ENCODE results near the gene PGD.

PGD gene

GRCh38 chr1:10398734-10399443 lies at the start of gene PGD:
TSS of gene PGD (plus strand) at chr1:10399064. CDS start at chr1:10399118, 54 bp downstream.
- TF ChIP-seq, protein P1, sequence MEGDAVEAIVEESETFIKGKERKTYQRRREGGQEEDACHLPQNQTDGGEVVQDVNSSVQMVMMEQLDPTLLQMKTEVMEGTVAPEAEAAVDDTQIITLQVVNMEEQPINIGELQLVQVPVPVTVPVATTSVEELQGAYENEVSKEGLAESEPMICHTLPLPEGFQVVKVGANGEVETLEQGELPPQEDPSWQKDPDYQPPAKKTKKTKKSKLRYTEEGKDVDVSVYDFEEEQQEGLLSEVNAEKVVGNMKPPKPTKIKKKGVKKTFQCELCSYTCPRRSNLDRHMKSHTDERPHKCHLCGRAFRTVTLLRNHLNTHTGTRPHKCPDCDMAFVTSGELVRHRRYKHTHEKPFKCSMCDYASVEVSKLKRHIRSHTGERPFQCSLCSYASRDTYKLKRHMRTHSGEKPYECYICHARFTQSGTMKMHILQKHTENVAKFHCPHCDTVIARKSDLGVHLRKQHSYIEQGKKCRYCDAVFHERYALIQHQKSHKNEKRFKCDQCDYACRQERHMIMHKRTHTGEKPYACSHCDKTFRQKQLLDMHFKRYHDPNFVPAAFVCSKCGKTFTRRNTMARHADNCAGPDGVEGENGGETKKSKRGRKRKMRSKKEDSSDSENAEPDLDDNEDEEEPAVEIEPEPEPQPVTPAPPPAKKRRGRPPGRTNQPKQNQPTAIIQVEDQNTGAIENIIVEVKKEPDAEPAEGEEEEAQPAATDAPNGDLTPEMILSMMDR (IDR thresholded peaks at IDR 0.05; ENCODE audit: low read depth, low read length), result peak; percentile 17; the same call in 1 of the 2 replicates
- H3K27me3 ChIP-seq (ENCODE audit: insufficient read depth, low read depth, severe bottlenecking), result no peaks in the 10 kb centered on the region
- peak within 1 kb of the TSS; percentile 80 for H3K4me3 ChIP-seq (ENCODE audit: low read depth, low read length)
- DNase-seq, result peak; percentile 99
- H3K9me3 ChIP-seq (ENCODE audit: severe bottlenecking), result peaks cover 2% of the 10 kb centered on the region
- H3K36me3 ChIP-seq, result peaks cover 48% of the 10 kb centered on the region
- H3K27ac ChIP-seq, result peak within 1 kb of the TSS; percentile 96

DNA sequence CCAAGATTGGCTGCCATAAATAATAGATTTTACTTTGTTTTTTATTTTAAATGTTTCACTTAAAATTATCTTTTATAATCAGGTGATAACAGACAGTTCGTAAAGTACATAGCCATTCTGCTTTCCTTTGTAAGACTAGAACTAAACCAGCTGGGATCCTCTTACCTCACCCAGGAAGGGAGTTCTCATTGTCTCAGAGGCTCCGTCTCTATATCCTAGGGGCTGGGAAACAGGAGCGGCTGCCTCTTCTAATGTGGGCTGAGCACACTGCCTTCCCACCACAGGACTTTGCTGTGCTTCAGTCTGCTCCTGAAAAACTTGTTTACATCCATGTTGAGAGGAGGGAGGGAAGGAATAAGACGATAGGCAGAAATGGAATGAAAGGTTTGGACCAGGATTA lies 45.6 kb upstream of the PGD start:
- Histone ChIP-seq H3K36me3 (peaks cover 58% of the 10 kb centered on the region), H3K27me3 (ENCODE audit: insufficient read depth, low read depth, severe bottlenecking) (no peaks in the 10 kb centered on the region), H3K9me3 (ENCODE audit: severe bottlenecking) (no peaks in the 10 kb centered on the region), H3K4me3 (ENCODE audit: low read depth, low read length) (no peak overlapping the region), H3K27ac (no peak overlapping the region)
- no peak for DNase-seq
- TF ChIP-seq, protein P1 (IDR thresholded peaks at IDR 0.05; ENCODE audit: low read depth, low read length), result no peak

- Histone ChIP-seq H3K4me3 (ENCODE audit: low read depth, low read length) (no peak overlapping the region), H3K36me3 (peaks cover 54% of the 10 kb centered on the region), H3K9me3 (ENCODE audit: severe bottlenecking) (no peaks in the 10 kb centered on the region), H3K27me3 (ENCODE audit: insufficient read depth, low read depth, severe bottlenecking) (no peaks in the 10 kb centered on the region), H3K27ac (no peak overlapping the region)
- TF ChIP-seq, protein P1 (IDR thresholded peaks at IDR 0.05; ENCODE audit: low read depth, low read length), result no peak
- no peak for DNase-seq
Observed at GRCh38 chr1:10353693-10354092, 45.2 kb upstream of the PGD start.

- TF ChIP-seq, protein P1 (IDR thresholded peaks at IDR 0.05; ENCODE audit: low read depth, low read length), result no peak
- Histone ChIP-seq H3K27ac (no peak overlapping the region), H3K36me3 (peaks cover 54% of the 10 kb centered on the region), H3K9me3 (ENCODE audit: severe bottlenecking) (no peaks in the 10 kb centered on the region), H3K27me3 (ENCODE audit: insufficient read depth, low read depth, severe bottlenecking) (no peaks in the 10 kb centered on the region), H3K4me3 (ENCODE audit: low read depth, low read length) (no peak overlapping the region)
- DNase-seq, result no peak
Observed at GRCh38 chr1:10360045-10360444, 38.8 kb upstream of the PGD start.

DNA sequence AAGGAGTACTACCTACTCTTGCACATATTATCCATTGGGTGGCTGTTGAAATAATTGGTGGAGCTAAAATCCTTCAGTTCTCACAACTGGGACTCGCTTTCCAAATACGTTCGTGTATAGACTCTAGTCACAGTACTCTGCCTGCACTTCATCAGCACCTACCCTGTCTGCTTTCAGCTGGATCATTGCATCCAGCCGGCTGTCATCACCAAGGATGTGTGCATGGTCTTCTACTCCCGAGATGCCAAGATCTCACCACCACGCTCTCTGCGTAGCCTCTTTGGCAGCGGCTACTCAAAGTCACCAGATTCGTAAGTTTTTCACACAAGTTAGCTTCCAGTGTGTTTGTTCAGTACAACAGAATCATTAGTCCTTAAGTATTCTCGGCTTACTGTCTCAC lies 37.3 kb upstream of the PGD start:
- H3K9me3 ChIP-seq (ENCODE audit: severe bottlenecking), result no peaks in the 10 kb centered on the region
- no peak overlapping the region for H3K4me3 ChIP-seq (ENCODE audit: low read depth, low read length)
- H3K27ac ChIP-seq, result no peak overlapping the region
- TF ChIP-seq, protein P1 (IDR thresholded peaks at IDR 0.05; ENCODE audit: low read depth, low read length), result no peak
- H3K27me3 ChIP-seq (ENCODE audit: insufficient read depth, low read depth, severe bottlenecking), result no peaks in the 10 kb centered on the region
- H3K36me3 ChIP-seq, result peaks cover 65% of the 10 kb centered on the region
- DNase-seq, result no peak

- Histone ChIP-seq H3K4me3 (ENCODE audit: low read depth, low read length) (no peak overlapping the region), H3K27ac (no peak overlapping the region), H3K36me3 (peaks cover 84% of the 10 kb centered on the region), H3K9me3 (ENCODE audit: severe bottlenecking) (no peaks in the 10 kb centered on the region), H3K27me3 (ENCODE audit: insufficient read depth, low read depth, severe bottlenecking) (no peaks in the 10 kb centered on the region)
- DNase-seq, result no peak
- TF ChIP-seq, protein P1 (IDR thresholded peaks at IDR 0.05; ENCODE audit: low read depth, low read length), result no peak
Observed at GRCh38 chr1:10368194-10368593, 30.7 kb upstream of the PGD start.

Data from WERI-Rb-1 (cell line).